Endothelial cell of umbilical vein (primary cell): Measurements from ENCODE around the gene GAN. TPM values are rescaled to one million over a fixed set of nuclear protein-coding genes. Genes with fewer than 3 reads are reported as not detected.
"Not testable (repeated sequence)": the region's sequence is repeated elsewhere in the genome, so short reads cannot be mapped to it uniquely, and the experiment has no call there.

ENCODE experiments used
- BruUV-seq: library from RNA; stranded (reverse); fragments of 400-500 nt; replicated peaks from 2 replicates; lab custom pipeline; 2021; lab: Mats Ljungman, UMichigan
- CTCF ChIA-PET: fragments of 300-600, 350-600 bp; sonication (Branson Sonifier 250); formaldehyde crosslinking; loops from one replicate; lab custom pipeline; 2021; ENCODE audit warnings: antibody characterized with exemption, inconsistent platforms; lab: Charles Lee
- POLR2A ChIA-PET: fragments of 300-600, 350-600 bp; sonication (Branson Sonifier 250); formaldehyde crosslinking; loops from one replicate; lab custom pipeline; 2021; ENCODE audit warnings: antibody characterized with exemption, inconsistent platforms; lab: Charles Lee
- DNase-seq: peaks from one replicate; pipeline ENCODE4 v3.0.0-alpha.2; 2011; ENCODE audit warnings: low read depth, low spot score
- FAIRE-seq: peaks from 2 replicates; lab custom pipeline; 2011; peaks lifted over from hg19 to GRCh38; lab: Jason Lieb, UNC
- H2AFZ ChIP-seq: 2 replicates; pipeline ENCODE4 v1.6.0; 2012; ENCODE audit warnings: low read depth, low read length, control low read depth, inconsistent platforms
- H3K27ac ChIP-seq: 2 replicates; pipeline ENCODE4 v1.5.1; 2011; ENCODE audit warnings: low read depth, mild to moderate bottlenecking, control low read depth, low read length, moderate library complexity; ENCODE audit not compliant: insufficient read depth
- H3K27me3 ChIP-seq, 2 experiments: 2 replicates each; pipeline versions ENCODE4 v1.6.0 to v1.6.1; 2011; ENCODE audit warnings: low read length in 2 of 2, mixed read lengths in 1 of 2; ENCODE audit not compliant: control insufficient read depth in 2 of 2, insufficient read depth in 2 of 2
- H3K36me3 ChIP-seq, 2 experiments: 2 replicates in 1 of 2; 3 replicates in 1 of 2; pipeline ENCODE4 v1.5.1; 2011; ENCODE audit warnings: low read length in 2 of 2, mild to moderate bottlenecking in 1 of 2, moderate library complexity in 1 of 2; ENCODE audit not compliant: control insufficient read depth in 2 of 2, insufficient read depth in 2 of 2; ENCODE audit errors: extremely low read depth in 1 of 2
- H3K4me1 ChIP-seq: 3 replicates; pipeline ENCODE4 v1.5.1; 2011; ENCODE audit warnings: mild to moderate bottlenecking, low read length; ENCODE audit not compliant: control insufficient read depth, insufficient read depth; ENCODE audit errors: extremely low read depth
- H3K4me2 ChIP-seq: 2 replicates; pipeline ENCODE4 v1.6.1; 2011; ENCODE audit warnings: low read length, control low read depth, mixed read lengths; ENCODE audit not compliant: insufficient read depth
- H3K4me3 ChIP-seq, 3 experiments: fragments of 200-600 bp in 1 of 3; sonication (generic), shearing (Covaris generic) in 1 of 3; replicated peaks in 1 of 3; 2 replicates each; pipeline ENCODE4 v1.5.1; 2011 to 2016; ENCODE audit warnings: control low read depth in 3 of 3, low read length in 3 of 3, mild to moderate bottlenecking in 2 of 3, inconsistent platforms in 1 of 3, low read depth in 1 of 3, moderate library complexity in 1 of 3; ENCODE audit not compliant: insufficient read depth in 1 of 3
- H3K79me2 ChIP-seq: 2 replicates; pipeline ENCODE4 v1.6.0; 2012; ENCODE audit warnings: low read length, inconsistent platforms; ENCODE audit not compliant: control insufficient read depth, insufficient read depth
- H3K9ac ChIP-seq: replicated peaks from 2 replicates; pipeline ENCODE3; 2011; ENCODE audit warnings: low read length, control low read depth; ENCODE audit not compliant: insufficient read depth; ENCODE audit errors: extremely low read depth
- H3K9me1 ChIP-seq: replicated peaks from 3 replicates; pipeline ENCODE4 v1.6.0; 2011; ENCODE audit warnings: mild to moderate bottlenecking, low read length; ENCODE audit not compliant: control insufficient read depth, insufficient read depth; ENCODE audit errors: extremely low read depth
- H3K9me3 ChIP-seq: replicated peaks from 2 replicates; pipeline ENCODE4 v1.5.1; 2012; ENCODE audit warnings: low read length, inconsistent platforms; ENCODE audit not compliant: control insufficient read depth, insufficient read depth
- H4K20me1 ChIP-seq: replicated peaks from 2 replicates; pipeline ENCODE3; 2011; ENCODE audit warnings: mild to moderate bottlenecking, low read length; ENCODE audit not compliant: control insufficient read depth, insufficient read depth; ENCODE audit errors: extremely low read depth
- EZH2 ChIP-seq: IDR thresholded peaks from 2 replicates; pipeline ENCODE4 v1.6.1; 2012; ENCODE audit warnings: borderline replicate concordance, low read depth, mild to moderate bottlenecking, moderate library complexity, low read length, inconsistent platforms; ENCODE audit not compliant: severe bottlenecking
- MYC ChIP-seq: IDR thresholded peaks from one replicate; pipeline ENCODE4 v1.6.1; 2011; ENCODE audit warnings: mild to moderate bottlenecking, low read depth, low read length
- dilution Hi-C: fragments of 300-500 bp; cut with MboI; formaldehyde crosslinking; loops from one replicate; pipeline ENCODE4 v1.15.0; 2019; ENCODE audit warnings: low sequenced_read_pairs; ENCODE audit not compliant: extremely low pct_ligation_motif_present
- intact Hi-C: fragments of 100-400 bp; cut with micrococcal nuclease; formaldehyde crosslinking; loops from one replicate; pipeline ENCODE4 v1.10.0; 2022
- polyA plus RNA-seq, 4 experiments: library from polyadenylated mRNA; depleted of rRNA in 3 of 4; stranded (reverse) in 3 of 4; unstranded in 1 of 4; fragments of >200 nt; gene quantifications; 2 replicates each; pipeline versions ENCODE4 v1.2.1 to v1.2.3, GENCODE V29; 2011 to 2012; ENCODE audit warnings: missing spikeins in 1 of 4
- total RNA-seq: library from RNA; stranded (reverse); gene quantifications from 2 replicates; pipeline ENCODE4 v1.2.3, GENCODE V29; 2021
- TF ChIP-seq, protein P1 (sequence below), 2 donors: IDR thresholded peaks; 1 replicate in 1 of 2; 2 replicates in 1 of 2; pipeline ENCODE4 v1.5.1; 2011; ENCODE audit warnings: low read length in 2 of 2, mild to moderate bottlenecking in 2 of 2, moderate library complexity in 2 of 2, control low read depth in 1 of 2, inconsistent platforms in 1 of 2, low read depth in 1 of 2; ENCODE audit not compliant: insufficient read depth in 1 of 2; ENCODE audit errors: extremely low read depth in 1 of 2

GAN gene
- total and polyA plus RNA-seq, 2 donors (not counting 3 experiments of a cell fraction or from before 2014, with no cell fraction given) = 1.8 to 11.1 TPM

DNA sequence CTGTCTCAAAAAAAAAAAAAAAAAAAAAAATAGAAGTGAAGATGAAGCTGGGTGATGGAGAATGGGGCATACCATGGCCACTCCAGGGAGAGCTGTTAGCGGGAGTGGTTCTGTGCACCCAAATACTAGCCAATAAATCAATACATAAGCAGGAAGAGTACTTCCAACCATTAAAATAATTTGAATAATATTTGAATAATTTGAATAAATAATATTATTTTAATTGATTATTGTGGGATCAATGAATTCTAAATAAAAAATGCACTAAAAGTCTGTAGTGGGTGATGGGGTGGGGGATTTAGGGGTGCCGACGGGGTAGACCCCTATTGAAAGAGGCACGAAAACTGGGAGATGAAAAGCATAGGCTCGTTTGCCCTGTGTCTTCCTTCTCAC, 88.4 kb downstream of the GAN start:
- ChIA-PET POLR2A (interaction anchor here (0.7 kb wide), 2 partner anchors 129 to 376 kb away, joined by 4 to 6 read pairs; no protein-coding TSS in a partner anchor), CTCF (interaction anchor here (0.6 to 3.9 kb wide), 12 partner anchors 19 to 335 kb away, joined by 3 to 22 read pairs (median 6); no protein-coding TSS in a partner anchor)
- Histone ChIP-seq H3K27me3 (no peaks in the 10 kb centered on the region), H3K36me3 (no peaks in the 10 kb centered on the region), H3K9ac (no peak overlapping the region), H2AFZ (peak overlapping the region; percentile 82), H3K4me3 (no peak overlapping the region), H3K4me1 (peaks cover 33% of the 10 kb centered on the region), H3K4me2 (no peak overlapping the region), H3K9me1 (no peaks in the 10 kb centered on the region), H3K9me3 (no peaks in the 10 kb centered on the region), H3K79me2 (no peaks in the 10 kb centered on the region), H3K27ac (peak overlapping the region; percentile 75), H4K20me1 (no peaks in the 10 kb centered on the region)
- dilution Hi-C loops (no loop called here), intact Hi-C loops (loop anchor here (1.0 kb wide), 5 partner anchors 37 to 335 kb away; no protein-coding TSS in a partner anchor)
- DNase-seq (no peak), FAIRE-seq (no peak)
- TF ChIP-seq MYC = no peak
- no TSS peak for BruUV-seq

DNA sequence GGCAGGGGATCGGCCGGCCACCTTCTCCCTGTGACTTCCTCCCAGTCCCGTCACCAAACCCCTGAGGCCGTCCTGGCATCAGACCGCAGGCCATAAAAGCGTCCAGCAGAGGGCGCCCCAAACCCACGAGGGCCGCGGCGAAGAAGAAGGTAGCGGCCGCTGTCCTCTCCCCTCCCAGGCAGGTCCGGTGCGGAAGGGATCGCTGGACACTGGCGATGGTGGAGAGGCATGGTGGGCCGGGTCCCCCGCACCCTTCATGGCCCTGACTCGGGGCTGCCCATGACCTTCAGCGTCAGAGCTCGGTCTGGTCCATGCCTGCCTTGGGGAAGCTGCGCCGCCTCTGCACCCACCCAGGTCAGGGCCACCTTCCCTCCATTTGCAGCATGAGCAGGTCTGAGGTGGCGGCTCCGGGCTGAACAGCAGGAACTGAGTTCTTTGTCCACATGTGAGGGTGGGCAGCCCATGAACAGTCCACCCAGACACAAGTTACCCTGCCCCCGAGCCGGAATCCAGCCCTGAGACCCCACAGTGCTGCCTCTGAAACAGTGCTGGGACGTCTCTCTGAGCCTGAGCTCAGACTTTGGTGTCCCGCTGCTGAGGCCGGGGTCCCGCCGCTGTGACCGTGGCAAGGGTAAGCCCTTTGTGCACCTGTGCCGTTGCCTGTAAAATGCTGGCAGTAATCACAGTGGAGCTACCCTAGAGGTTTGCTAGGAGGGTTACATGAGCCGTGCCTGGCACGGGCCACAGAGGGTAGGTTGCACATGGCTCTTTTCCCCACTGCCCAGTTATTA, 89.0 kb downstream of the GAN start:
- BruUV-seq = no TSS peak
- H3K27me3 ChIP-seq = no peaks in the 10 kb centered on the region
- intact Hi-C loops (loop anchor here (1.0 to 2.0 kb wide), 6 partner anchors 37 to 335 kb away; no protein-coding TSS in a partner anchor), dilution Hi-C loops (no loop called here)
- no peak overlapping the region for H3K4me3 ChIP-seq
- DNase-seq = peak; percentile 80
- H3K79me2 ChIP-seq = no peaks in the 10 kb centered on the region
- no peak for TF ChIP-seq EZH2
- TF ChIP-seq, protein P1, sequence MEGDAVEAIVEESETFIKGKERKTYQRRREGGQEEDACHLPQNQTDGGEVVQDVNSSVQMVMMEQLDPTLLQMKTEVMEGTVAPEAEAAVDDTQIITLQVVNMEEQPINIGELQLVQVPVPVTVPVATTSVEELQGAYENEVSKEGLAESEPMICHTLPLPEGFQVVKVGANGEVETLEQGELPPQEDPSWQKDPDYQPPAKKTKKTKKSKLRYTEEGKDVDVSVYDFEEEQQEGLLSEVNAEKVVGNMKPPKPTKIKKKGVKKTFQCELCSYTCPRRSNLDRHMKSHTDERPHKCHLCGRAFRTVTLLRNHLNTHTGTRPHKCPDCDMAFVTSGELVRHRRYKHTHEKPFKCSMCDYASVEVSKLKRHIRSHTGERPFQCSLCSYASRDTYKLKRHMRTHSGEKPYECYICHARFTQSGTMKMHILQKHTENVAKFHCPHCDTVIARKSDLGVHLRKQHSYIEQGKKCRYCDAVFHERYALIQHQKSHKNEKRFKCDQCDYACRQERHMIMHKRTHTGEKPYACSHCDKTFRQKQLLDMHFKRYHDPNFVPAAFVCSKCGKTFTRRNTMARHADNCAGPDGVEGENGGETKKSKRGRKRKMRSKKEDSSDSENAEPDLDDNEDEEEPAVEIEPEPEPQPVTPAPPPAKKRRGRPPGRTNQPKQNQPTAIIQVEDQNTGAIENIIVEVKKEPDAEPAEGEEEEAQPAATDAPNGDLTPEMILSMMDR (IDR thresholded peaks at IDR 0.05; ENCODE audit: extremely low read depth in 1 of 2, insufficient read depth in 1 of 2, low read depth in 1 of 2, low read length in 2 of 2) = peak; percentile 90 to 95
- H3K27ac ChIP-seq = peak overlapping the region; percentile 75
- H3K4me2 ChIP-seq = peak overlapping the region; percentile 30
- peaks cover 33% of the 10 kb centered on the region for H3K4me1 ChIP-seq
- H2AFZ ChIP-seq = peak overlapping the region; percentile 82
- no peak overlapping the region for H3K9ac ChIP-seq
- H3K36me3 ChIP-seq = no peaks in the 10 kb centered on the region
- FAIRE-seq = peak; percentile 86
- no peaks in the 10 kb centered on the region for H4K20me1 ChIP-seq
- no peaks in the 10 kb centered on the region for H3K9me1 ChIP-seq
- no peaks in the 10 kb centered on the region for H3K9me3 ChIP-seq
- ChIA-PET CTCF (interaction anchor here (0.6 to 3.9 kb wide), 27 partner anchors 19 to 326 kb away, joined by 3 to 22 read pairs (median 4); no protein-coding TSS in a partner anchor), POLR2A (interaction anchor here (0.5 kb wide), 1 partner anchor 225 kb away, joined by 6 read pairs; no protein-coding TSS in a partner anchor)

DNA sequence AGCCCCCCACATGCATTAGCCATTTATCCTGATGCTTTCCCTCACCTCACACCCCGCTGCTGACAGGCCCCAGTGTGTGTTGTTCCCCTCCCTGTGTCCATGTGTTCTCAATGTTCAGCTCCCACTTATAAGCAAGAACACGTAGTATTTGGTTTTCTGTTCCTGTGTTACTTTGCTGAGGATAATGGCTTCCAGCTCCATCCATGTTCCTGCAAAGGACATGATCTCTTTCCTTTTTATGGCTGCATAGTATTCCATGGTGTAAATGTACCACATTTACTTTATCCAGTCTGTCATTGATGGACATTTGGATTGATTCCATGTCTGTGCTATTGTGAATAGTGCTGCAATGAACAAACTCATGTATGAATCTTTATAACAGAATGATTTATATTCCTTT, 90.2 kb downstream of the GAN start:
- H3K79me2 ChIP-seq, H4K20me1 ChIP-seq, dilution Hi-C loops, H3K4me3 ChIP-seq, H3K4me2 ChIP-seq, H3K27me3 ChIP-seq, H2AFZ ChIP-seq, DNase-seq, H3K9me1 ChIP-seq, H3K9me3 ChIP-seq, BruUV-seq, H3K36me3 ChIP-seq: not testable (repeated sequence)
- FAIRE-seq = peak; percentile 55
- CTCF ChIA-PET = interaction anchor here (1.2 to 3.9 kb wide), 9 partner anchors 20 to 317 kb away, joined by 4 to 22 read pairs (median 7); no protein-coding TSS in a partner anchor
- intact Hi-C loops = loop anchor here (1.0 to 5.0 kb wide), 5 partner anchors 20 to 147 kb away; partner anchors contain the start of gene CMIP
- Histone ChIP-seq H3K27ac (peak overlapping the region; percentile 75), H3K4me1 (peaks cover 33% of the 10 kb centered on the region), H3K9ac (peak overlapping the region; percentile 40)
- POLR2A ChIA-PET = interaction anchor here (1.0 kb wide), 1 partner anchor 97 kb away, joined by 3 read pairs; no protein-coding TSS in a partner anchor
